ENCODE data around the gene PRRT1B.

DNA sequence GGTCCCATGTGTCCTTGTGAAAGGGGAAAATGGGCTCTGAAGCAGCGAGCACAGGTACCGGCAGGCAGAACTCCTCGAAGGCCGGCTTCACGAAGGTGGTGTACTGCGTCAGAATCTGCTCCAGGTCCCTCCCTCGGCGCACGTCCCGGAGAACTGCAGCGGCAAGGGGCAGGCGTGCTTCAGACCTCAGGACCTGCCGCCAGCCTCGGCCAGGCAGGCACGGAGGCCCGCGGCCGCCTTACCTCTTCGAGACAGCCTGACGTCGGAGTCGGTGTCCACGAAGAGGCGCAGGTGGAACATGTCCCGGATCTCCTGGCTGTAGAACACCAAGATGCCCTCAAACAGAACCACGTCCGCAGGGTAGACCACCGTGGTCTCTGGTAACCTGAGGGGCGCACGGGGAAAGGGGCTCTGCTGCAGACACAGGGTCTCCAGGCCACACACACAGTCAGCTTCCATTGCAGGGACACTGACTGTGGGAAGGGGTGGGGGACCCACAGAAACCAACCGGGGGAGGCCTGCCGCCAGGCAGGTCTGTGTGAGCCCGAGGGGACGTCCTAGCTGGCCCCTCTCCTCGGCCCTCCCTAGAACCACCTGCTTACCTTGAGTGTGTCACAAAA, 16.3 kb upstream of the PRRT1B start:
- TF ChIP-seq CTCF (IDR thresholded peaks at IDR 0.05; ENCODE audit: low read length) (no peak), EZH2 (IDR thresholded peaks at IDR 0.05; ENCODE audit: borderline replicate concordance, low read length) (no peak)

Measured in OCI-LY1 (cell line).